Fibroblast of skin of abdomen (primary cell): Measurements from ENCODE around the gene GAL3ST1.
"Not testable (repeated sequence)": the region's sequence is repeated elsewhere in the genome, so short reads cannot be mapped to it uniquely, and the experiment has no call there.

Experiments
- DNase-seq: peaks from one replicate; pipeline ENCODE4 v3.0.0-alpha.2; 2013

Gene GAL3ST1

DNA sequence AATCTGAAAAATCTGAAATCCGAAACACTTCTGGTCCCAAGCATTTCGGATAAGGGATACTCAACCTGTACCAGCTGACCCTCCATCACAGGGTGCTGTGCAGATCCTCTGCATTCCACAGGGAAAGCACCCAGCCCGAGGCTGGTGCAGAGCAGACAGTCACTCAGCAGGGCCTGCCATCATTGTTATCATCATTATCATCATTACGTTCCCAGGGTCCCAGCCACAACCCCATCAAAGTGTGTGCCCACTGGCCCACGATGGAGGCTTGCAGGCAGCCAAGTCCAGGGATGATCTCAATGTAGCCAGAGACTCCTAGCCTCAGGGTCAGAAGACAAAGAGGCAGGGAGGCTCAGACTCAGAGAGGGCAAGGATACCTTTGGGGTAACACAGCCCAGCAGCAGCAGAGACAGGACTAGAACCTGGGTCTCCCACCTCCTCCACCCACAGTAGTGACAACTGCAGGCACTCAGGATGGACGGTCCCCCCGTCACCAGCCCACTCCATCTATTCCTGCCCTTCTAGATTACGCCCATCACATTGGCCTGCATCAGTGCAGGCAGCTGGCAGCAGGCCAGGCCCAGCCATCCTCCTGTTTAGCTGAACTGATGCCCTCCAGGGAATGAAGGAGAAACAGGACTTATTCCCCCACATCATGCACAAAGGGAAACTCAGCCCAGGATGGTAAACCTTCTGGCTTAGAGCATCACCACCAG, 10.3 kb downstream of the GAL3ST1 start:
- no peak for DNase-seq

DNA sequence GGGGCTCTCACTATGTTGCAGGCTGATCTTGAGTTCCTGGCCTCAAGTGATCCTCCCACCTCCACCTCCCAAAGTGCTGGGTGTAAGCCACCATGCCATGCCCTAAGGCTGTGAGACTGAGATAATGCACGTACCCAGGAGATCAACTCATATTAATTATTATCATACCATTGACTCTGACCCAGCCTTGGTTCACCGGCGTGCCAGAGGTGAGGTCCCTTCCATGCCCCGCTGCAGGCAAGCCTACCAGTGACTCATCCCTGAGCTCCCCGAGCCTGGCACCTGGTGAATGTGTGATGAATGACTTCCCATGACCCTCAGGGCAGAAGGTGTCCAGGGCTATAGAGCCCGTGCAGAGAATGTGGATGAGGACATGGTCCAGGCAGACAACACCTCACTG, 12.1 kb downstream of the GAL3ST1 start:
- no peak for DNase-seq

- DNase-seq = no peak
Measured at GRCh38 chr22:30561402-30562189, 12.9 kb downstream of the GAL3ST1 start.

DNA sequence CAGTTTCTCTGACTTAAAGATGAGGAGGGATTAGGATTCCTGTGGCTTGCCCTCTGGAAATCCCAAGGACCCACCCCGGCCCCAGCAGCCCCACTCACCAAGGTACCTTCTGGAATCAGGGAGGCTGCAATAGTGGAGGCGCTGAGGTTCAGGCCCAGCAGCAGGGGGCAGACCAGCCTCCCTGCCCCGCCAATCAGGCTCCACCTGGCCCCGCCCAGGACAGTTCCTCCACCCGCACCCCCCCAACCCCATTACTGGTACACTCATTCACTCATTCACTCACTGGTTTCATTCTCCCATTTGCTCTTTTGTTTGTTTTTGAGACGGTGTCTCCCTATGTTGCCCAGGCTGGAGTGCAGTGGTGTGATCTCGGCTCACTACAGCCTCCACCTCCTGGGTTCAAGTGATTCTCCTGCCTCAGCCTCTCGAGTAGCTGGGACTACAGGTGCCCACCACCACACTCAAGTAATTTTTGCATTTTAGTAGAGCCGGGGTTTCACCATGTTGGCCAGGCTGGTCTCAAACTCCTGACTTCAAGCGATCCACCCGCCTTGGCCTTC, 13.7 kb downstream of the GAL3ST1 start:
- not testable (repeated sequence) for DNase-seq

- no peak for DNase-seq
Measured at GRCh38 chr22:30559889-30560288, 14.6 kb downstream of the GAL3ST1 start.

DNA sequence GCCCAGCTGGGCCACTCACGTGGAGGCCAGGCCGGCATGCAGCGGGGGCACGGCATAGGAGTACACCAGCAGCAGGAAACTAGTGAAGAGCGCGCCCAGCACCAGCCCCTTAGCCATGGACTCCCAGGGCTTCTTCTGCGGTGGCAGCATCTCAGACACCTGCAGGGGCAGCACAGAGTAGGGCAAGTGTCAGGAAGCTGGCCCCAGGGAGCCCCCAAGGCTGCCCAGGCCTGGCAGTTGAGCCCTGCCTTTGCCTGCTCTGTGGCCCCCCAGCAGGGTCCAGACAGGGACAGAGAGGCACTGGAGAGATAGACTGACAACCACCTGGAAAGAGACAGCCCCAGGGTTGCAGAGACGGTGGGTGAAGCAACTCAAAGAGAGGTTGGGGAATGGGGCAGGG, 17.2 kb downstream of the GAL3ST1 start:
- DNase-seq = no peak

DNA sequence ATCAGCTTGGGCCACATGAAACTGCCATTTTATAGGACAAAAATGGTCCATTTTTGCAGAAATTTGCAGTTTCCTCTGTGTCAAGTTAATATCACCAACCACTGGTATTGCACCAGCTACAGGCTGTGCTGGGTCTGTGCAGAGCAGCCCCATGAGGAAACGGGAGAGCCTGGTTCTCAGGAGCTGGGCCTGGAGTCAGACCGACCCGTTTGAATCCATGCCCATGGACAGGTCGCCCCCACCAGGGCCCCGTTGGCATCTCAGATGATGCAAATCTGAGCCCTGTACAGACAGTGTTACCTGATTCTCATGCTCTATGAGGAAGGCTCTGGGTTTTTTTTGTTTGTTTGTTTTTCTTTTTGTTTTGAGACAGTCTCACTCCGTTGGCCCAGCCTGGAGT, 18.1 kb downstream of the GAL3ST1 start:
- no peak for DNase-seq

GRCh38 chr22:30555282-30556210, 18.9 kb downstream of the GAL3ST1 start:
- no peak for DNase-seq

GRCh38 chr22:30553971-30554370, 20.5 kb downstream of the GAL3ST1 start:
- DNase-seq = no peak

- DNase-seq = no peak
Measured at GRCh38 chr22:30552719-30553118, 21.7 kb downstream of the GAL3ST1 start.

GRCh38 chr22:30551813-30552212, 22.7 kb downstream of the GAL3ST1 start:
- not testable (repeated sequence) for DNase-seq

GRCh38 chr22:30547188-30547587, 27.3 kb downstream of the GAL3ST1 start:
- DNase-seq = no peak

DNA sequence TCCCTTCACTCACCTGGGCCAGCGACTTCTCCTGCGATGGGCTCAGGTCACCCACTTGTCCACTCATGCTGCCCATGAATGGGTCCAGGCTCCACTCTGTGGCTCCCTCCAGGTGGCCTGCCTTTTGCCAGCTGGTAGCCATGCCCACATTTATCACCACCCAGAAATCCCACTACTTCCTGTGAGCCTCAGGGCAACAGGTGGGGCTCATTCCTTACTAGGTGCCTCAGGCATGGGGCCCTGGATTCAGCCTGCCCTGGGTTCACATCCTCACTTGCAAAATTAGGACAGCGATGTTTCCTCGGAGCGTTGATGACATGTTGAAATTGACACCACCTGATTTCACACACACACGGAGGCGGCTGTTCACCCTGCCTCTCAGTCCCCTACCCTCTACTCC, 27.8 kb downstream of the GAL3ST1 start, which contains the start of gene SEC14L6:
TSS of gene SEC14L6 (minus strand) at position 126 of the 400 bp plus-strand sequence. CDS start at position 67, 59 bp downstream.
- DNase-seq = no peak

- DNase-seq = no peak
Measured at GRCh38 chr22:30542811-30543188, 31.7 kb downstream of the GAL3ST1 start.

- no peak for DNase-seq
Measured at GRCh38 chr22:30541961-30542810, 32.3 kb downstream of the GAL3ST1 start.

GRCh38 chr22:30541511-30541910, 33.0 kb downstream of the GAL3ST1 start:
- not testable (repeated sequence) for DNase-seq

GRCh38 chr22:30539368-30539767, 35.1 kb downstream of the GAL3ST1 start:
- no peak for DNase-seq

DNA sequence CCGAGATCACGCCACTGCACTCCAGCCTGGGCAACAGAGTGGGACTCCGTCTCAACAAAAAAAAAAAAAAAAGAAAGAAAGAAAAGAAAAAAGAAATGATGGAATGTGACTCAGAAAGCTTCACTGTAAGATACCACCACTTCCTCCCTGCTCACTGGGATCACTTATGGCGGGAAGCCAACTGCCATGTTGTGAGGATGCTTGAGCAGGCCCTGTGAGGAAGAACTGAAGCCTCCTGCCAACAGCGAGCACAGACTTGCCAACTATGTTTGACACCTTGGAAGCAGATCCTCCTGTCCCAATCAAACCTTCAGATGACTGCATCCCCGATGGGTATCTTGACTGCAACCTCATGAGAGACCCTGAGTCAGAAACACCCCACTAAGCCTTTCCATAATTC, 36.2 kb downstream of the GAL3ST1 start:
- DNase-seq = peak; percentile 36

DNA sequence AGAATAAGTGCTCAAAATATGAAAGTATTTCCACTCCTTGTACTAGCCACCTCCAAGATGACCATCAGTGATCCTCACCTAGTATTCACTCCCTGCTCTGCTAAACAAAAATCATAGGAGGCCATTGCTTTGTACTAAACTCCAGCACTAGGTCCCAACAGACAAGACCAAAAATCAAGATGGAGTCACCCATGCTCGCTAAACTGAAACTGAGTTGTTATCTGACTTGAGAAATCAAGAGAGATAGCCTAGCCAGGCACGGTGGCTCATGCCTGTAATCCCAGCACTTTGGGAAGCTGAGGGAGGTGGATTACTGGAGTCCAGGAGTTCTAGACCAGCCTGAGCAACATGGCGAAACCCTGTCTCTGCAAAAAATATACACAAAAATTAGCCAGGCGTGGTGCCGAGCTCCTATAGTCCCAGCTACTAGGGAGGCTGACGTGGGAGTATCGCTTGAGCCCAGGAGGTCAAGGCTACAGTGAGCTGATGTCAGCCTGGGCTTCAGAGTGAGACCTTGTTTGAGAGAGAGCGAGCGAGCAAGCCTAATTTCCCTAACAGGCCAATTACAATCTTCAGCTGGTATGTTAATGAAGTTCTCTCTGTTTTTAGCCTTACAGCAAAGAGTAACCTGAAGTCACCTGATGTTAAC, 37.3 kb downstream of the GAL3ST1 start:
- no peak for DNase-seq

DNA sequence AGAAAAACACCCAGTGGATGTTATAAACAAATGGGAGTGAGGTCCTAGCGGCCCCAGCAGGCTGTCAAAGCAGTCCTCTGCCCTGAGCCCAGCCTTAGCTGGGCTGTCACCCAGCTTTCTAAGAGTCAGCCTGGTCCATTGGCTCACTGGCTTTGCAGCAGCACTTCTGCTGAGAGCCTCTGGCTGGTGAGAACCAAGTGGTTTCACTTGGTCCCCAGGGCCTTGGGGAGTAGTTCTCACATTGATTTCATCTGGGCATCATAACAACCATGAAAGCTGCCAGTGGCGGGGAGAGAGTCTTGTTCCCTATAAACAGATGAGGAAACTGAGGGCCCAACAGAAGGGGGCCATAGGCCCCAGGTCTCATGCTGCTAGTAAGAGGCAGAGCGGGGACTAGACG, 39.3 kb downstream of the GAL3ST1 start:
- DNase-seq = no peak
